ENCODE results near the gene COL27A1. TPM values are rescaled to one million over a fixed set of nuclear protein-coding genes. Genes with fewer than 3 reads are reported as not detected.

COL27A1 gene
- total and polyA plus RNA-seq, 9 of the 15 experiments (the other 6 are each of a cell fraction or from before 2014, with no cell fraction given): 0.07 TPM; not detected in 8

- no peak for TF ChIP-seq CHD7 (IDR thresholded peaks at IDR 0.05; ENCODE audit: low read depth, low read length)
- no peak for TF ChIP-seq MNT (conservative IDR thresholded peaks at IDR 0.05)
- TF ChIP-seq ZNF561 (CRISPR knock-in tag; conservative IDR thresholded peaks at IDR 0.05): no peak
- TF ChIP-seq BRF1 (IDR thresholded peaks at IDR 0.05; ENCODE audit: borderline replicate concordance, extremely low read depth, insufficient read length): no peak
- no peak for TF ChIP-seq ATF6 (CRISPR knock-in tag; IDR thresholded peaks at IDR 0.05)
- TF ChIP-seq LARP7 (IDR thresholded peaks at IDR 0.05): no peak
- no peak for TF ChIP-seq FOXA3 (CRISPR knock-in tag; conservative IDR thresholded peaks at IDR 0.05 in 1 of 2, IDR thresholded peaks at IDR 0.05 in 1 of 2)
- no peak for TF ChIP-seq ZNF586 (CRISPR knock-in tag; conservative IDR thresholded peaks at IDR 0.05)
These were observed 136.7 kb downstream of the COL27A1 start (continued) for GRCh38 chr9:114291886-114292590.

All from K562 (cell line).